Measurements from ENCODE around the gene SLC1A1.

Gene SLC1A1

DNA sequence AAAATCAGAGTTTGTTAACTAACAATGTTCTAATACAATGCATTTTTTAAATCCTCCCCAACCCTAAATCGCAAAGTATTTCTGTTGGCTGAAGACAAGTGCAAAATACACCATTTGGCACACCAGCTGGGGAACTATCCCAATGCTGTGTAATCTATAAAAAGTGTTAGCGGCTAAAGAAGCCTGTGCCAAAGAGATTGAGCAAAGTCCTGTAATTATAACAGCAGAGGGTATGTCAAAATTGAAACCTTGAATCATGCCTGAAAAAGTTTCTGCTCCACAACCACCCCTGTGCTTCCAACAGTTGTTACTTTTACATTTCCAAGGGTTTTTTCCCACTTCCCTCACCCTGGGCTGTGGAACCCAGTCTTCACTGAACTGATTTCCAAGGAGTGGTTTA, 88.7 kb downstream of the SLC1A1 start:
- no peaks in the 10 kb centered on the region for H3K9me3 ChIP-seq (ENCODE audit: severe bottlenecking)
- no peak for ATAC-seq (ENCODE audit: low read depth)
- TF ChIP-seq, protein P1, sequence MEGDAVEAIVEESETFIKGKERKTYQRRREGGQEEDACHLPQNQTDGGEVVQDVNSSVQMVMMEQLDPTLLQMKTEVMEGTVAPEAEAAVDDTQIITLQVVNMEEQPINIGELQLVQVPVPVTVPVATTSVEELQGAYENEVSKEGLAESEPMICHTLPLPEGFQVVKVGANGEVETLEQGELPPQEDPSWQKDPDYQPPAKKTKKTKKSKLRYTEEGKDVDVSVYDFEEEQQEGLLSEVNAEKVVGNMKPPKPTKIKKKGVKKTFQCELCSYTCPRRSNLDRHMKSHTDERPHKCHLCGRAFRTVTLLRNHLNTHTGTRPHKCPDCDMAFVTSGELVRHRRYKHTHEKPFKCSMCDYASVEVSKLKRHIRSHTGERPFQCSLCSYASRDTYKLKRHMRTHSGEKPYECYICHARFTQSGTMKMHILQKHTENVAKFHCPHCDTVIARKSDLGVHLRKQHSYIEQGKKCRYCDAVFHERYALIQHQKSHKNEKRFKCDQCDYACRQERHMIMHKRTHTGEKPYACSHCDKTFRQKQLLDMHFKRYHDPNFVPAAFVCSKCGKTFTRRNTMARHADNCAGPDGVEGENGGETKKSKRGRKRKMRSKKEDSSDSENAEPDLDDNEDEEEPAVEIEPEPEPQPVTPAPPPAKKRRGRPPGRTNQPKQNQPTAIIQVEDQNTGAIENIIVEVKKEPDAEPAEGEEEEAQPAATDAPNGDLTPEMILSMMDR (IDR thresholded peaks at IDR 0.05; ENCODE audit: poor library complexity, severe bottlenecking) = no peak
- no peak for DNase-seq (ENCODE audit: low spot score)
- H3K36me3 ChIP-seq (ENCODE audit: low read depth) = no peaks in the 10 kb centered on the region
- H3K27me3 ChIP-seq (ENCODE audit: insufficient read depth, poor library complexity, severe bottlenecking) = no peaks in the 10 kb centered on the region
- no peak overlapping the region for H3K27ac ChIP-seq (ENCODE audit: poor library complexity, severe bottlenecking)
- H3K4me1 ChIP-seq (ENCODE audit: insufficient read depth, poor library complexity, severe bottlenecking) = no peaks in the 10 kb centered on the region
- H3K4me3 ChIP-seq (ENCODE audit: severe bottlenecking) = no peak overlapping the region

DNA sequence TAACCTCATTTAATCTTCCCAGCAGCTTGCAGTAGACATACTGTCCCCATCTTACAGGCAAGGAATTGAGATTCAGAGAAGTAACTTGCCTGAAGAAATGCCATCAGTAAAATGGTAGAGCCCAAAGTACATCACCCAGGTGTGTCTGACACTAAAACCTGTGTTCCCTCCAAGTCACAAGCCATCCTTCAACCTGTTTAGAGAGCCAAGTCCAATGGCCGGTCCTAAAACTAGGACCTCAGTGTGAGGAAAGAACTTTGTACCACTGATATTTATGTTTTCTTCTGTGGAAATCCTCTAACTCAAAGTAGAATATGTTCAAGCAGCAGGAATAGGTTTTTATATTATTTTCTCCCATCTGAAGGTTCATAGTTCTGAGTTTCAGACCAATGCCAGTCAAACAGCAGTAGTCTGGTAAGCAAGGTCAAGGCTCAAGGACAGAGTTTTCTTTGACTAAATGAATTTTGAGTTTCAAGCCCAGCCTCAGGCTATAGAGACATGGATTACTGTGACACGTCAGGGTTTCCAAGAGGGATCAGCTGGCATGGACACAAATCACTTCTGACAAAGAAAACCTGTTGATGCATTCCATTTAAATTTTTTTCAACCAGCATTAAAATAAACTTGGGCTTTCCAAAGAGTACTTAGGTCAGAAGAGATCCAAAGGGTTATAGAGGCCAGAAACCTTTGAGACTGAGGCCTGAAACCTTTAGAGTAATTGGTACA, 90.9 kb downstream of the SLC1A1 start:
- Histone ChIP-seq H3K9me3 (ENCODE audit: severe bottlenecking) (no peaks in the 10 kb centered on the region), H3K4me3 (ENCODE audit: severe bottlenecking) (no peak overlapping the region), H3K4me1 (ENCODE audit: insufficient read depth, poor library complexity, severe bottlenecking) (no peaks in the 10 kb centered on the region), H3K27me3 (ENCODE audit: insufficient read depth, poor library complexity, severe bottlenecking) (no peaks in the 10 kb centered on the region), H3K36me3 (ENCODE audit: low read depth) (no peaks in the 10 kb centered on the region), H3K27ac (ENCODE audit: poor library complexity, severe bottlenecking) (no peak overlapping the region)
- TF ChIP-seq, protein P1 (IDR thresholded peaks at IDR 0.05; ENCODE audit: poor library complexity, severe bottlenecking) = no peak
- DNase-seq (ENCODE audit: low spot score) (no peak), ATAC-seq (ENCODE audit: low read depth) (no peak)

DNA sequence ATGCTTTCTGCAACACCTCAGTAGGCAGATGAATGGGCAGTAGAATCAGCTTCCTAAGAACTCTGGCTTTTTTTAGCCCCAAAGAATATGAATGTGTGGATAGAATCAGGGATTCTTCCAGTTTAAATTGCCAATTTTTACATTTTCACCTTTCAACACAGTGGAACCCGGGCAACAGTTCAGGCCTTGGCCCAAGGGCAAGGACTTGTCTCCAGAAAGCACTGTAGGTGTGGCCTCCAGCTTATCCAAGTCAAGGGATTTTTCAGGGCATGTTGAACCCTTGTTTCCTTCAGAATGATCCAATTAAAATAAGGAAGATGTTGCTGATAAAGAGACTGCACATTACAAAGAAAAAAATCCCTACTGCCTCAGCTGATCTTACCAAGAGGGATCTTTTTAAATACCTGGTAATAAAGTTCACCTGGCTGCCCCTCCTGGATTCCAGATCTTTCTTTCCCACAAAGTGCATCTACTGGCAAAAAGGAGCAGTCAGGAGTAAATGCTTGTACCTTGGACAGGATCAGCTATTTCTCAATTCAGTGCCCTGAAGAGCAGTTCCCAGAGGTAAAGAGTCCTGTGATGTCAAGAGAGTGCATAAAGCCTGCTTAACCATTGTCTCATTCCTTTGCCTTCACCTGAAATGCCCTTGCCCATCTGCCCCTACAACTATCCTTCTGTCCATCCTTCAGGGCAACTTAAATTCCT, 91.7 kb downstream of the SLC1A1 start:
- TF ChIP-seq, protein P1 (IDR thresholded peaks at IDR 0.05; ENCODE audit: poor library complexity, severe bottlenecking) = no peak
- H3K36me3 ChIP-seq (ENCODE audit: low read depth) = no peaks in the 10 kb centered on the region
- H3K4me3 ChIP-seq (ENCODE audit: severe bottlenecking) = no peak overlapping the region
- no peak overlapping the region for H3K27ac ChIP-seq (ENCODE audit: poor library complexity, severe bottlenecking)
- H3K4me1 ChIP-seq (ENCODE audit: insufficient read depth, poor library complexity, severe bottlenecking) = no peaks in the 10 kb centered on the region
- DNase-seq (ENCODE audit: low spot score) (no peak), ATAC-seq (ENCODE audit: low read depth) (no peak)
- H3K9me3 ChIP-seq (ENCODE audit: severe bottlenecking) = no peaks in the 10 kb centered on the region
- H3K27me3 ChIP-seq (ENCODE audit: insufficient read depth, poor library complexity, severe bottlenecking) = no peaks in the 10 kb centered on the region

DNA sequence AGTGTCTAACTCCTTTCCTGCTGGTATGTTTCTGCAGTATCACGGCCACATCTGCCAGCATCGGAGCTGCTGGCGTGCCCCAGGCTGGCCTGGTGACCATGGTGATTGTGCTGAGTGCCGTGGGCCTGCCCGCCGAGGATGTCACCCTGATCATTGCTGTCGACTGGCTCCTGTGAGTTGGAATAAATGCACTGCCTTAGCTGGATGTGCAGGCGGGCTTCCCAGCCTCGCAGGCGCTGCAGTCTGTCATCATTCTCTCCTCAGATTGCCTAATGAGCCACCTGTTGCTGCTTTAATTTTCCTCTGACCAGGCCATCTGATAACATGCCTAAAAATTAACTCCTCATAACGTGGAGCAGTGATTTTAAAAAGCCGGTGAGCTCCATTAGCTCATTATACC, 92.7 kb downstream of the SLC1A1 start:
- DNase-seq (ENCODE audit: low spot score) (no peak), ATAC-seq (ENCODE audit: low read depth) (no peak)
- H3K27me3 ChIP-seq (ENCODE audit: insufficient read depth, poor library complexity, severe bottlenecking) = no peaks in the 10 kb centered on the region
- H3K4me1 ChIP-seq (ENCODE audit: insufficient read depth, poor library complexity, severe bottlenecking) = no peaks in the 10 kb centered on the region
- no peaks in the 10 kb centered on the region for H3K36me3 ChIP-seq (ENCODE audit: low read depth)
- no peak overlapping the region for H3K27ac ChIP-seq (ENCODE audit: poor library complexity, severe bottlenecking)
- TF ChIP-seq, protein P1 (IDR thresholded peaks at IDR 0.05; ENCODE audit: poor library complexity, severe bottlenecking) = no peak
- no peaks in the 10 kb centered on the region for H3K9me3 ChIP-seq (ENCODE audit: severe bottlenecking)
- no peak overlapping the region for H3K4me3 ChIP-seq (ENCODE audit: severe bottlenecking)

DNA sequence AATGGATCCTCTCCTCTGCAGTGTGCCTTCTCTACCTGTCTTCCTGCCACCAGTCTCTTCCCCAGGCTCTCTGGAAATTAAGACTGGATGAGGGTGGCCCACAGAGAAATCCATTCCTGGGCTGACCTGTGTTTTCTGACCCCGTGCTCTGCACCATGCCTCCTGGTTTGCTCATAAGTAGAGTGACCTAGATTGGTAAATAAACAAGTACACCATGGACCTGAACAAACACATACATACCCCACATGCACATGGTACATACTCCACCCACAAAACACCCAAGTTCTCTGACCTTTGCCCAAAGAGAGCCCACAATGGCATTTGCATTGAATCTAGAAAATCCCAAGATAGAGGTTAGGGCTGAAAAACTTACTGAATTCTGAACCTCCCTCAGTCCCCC, 94.4 kb downstream of the SLC1A1 start:
- Histone ChIP-seq H3K36me3 (ENCODE audit: low read depth) (no peaks in the 10 kb centered on the region), H3K27ac (ENCODE audit: poor library complexity, severe bottlenecking) (no peak overlapping the region), H3K4me3 (ENCODE audit: severe bottlenecking) (no peak overlapping the region), H3K9me3 (ENCODE audit: severe bottlenecking) (no peaks in the 10 kb centered on the region), H3K4me1 (ENCODE audit: insufficient read depth, poor library complexity, severe bottlenecking) (no peaks in the 10 kb centered on the region), H3K27me3 (ENCODE audit: insufficient read depth, poor library complexity, severe bottlenecking) (no peaks in the 10 kb centered on the region)
- TF ChIP-seq, protein P1 (IDR thresholded peaks at IDR 0.05; ENCODE audit: poor library complexity, severe bottlenecking) = no peak
- ATAC-seq (ENCODE audit: low read depth) (no peak), DNase-seq (ENCODE audit: low spot score) (no peak)
